IMR-90 (cell line): ENCODE data around the gene ACSF2. TPM values are rescaled to one million over a fixed set of nuclear protein-coding genes. Genes with fewer than 3 reads are reported as not detected.

ENCODE experiments used
- ATAC-seq: fragments of 200-7000 bp; cut with Tn5 transposase; 2 replicates; pipeline ENCODE4 v1.9.1; 2020; ENCODE audit warnings: low read depth, mild to moderate bottlenecking, moderate library complexity
- BruUV-seq: library from RNA; stranded (reverse); fragments of 400-500 nt; replicated peaks from 2 replicates; lab custom pipeline; 2021; lab: Mats Ljungman, UMichigan
- CTCF ChIA-PET: fragments of 300-600 bp; formaldehyde crosslinking; extraction: SDS; loops from one replicate; lab custom pipeline; 2021; ENCODE audit warnings: antibody characterized with exemption; lab: Yijun Ruan, JAX
- POLR2A ChIA-PET: fragments of 300-600 bp; sonication (Branson Sonifier 250); formaldehyde crosslinking; loops from one replicate; lab custom pipeline; 2022; ENCODE audit warnings: antibody characterized with exemption; ENCODE audit not compliant: unreplicated experiment; lab: Charles Lee
- DNase-seq: peaks from one replicate; pipeline ENCODE4 v3.0.0; 2013
- H2AFZ ChIP-seq: replicated peaks from 2 replicates; pipeline ENCODE3; 2013; ENCODE audit warnings: low read length, mild to moderate bottlenecking; ENCODE audit not compliant: poor library complexity
- H2AK5ac ChIP-seq: 2 replicates; pipeline ENCODE4 v1.6.1; 2013; ENCODE audit warnings: low read depth, low read length, inconsistent platforms
- H2AK9ac ChIP-seq: replicated peaks from 2 replicates; pipeline ENCODE3; 2013; ENCODE audit warnings: mild to moderate bottlenecking, low read depth, low read length, moderate library complexity; ENCODE audit not compliant: poor library complexity
- H2BK120ac ChIP-seq: 2 replicates; pipeline ENCODE4 v1.6.1; 2013; ENCODE audit warnings: low read depth, low read length, inconsistent platforms
- H2BK15ac ChIP-seq: 3 replicates; pipeline ENCODE4 v1.6.1; 2013; ENCODE audit warnings: low read depth, low read length, inconsistent platforms
- H2BK20ac ChIP-seq: 2 replicates; pipeline ENCODE4 v1.6.1; 2013; ENCODE audit warnings: low read depth, mild to moderate bottlenecking, inconsistent platforms, low read length, moderate library complexity
- H2BK5ac ChIP-seq: 2 replicates; pipeline ENCODE4 v1.6.1; 2013; ENCODE audit warnings: mild to moderate bottlenecking, low read depth, low read length, inconsistent platforms; ENCODE audit not compliant: poor library complexity, severe bottlenecking
- H3K14ac ChIP-seq: replicated peaks from 2 replicates; pipeline ENCODE4 v1.6.1; 2013; ENCODE audit warnings: low read depth, low read length, inconsistent platforms
- H3K18ac ChIP-seq: 2 replicates; pipeline ENCODE4 v1.6.1; 2013; ENCODE audit warnings: low read depth, low read length, control low read depth
- H3K23ac ChIP-seq: 2 replicates; pipeline ENCODE4 v1.6.1; 2013; ENCODE audit warnings: low read depth, low read length, inconsistent platforms
- H3K27ac ChIP-seq: 2 replicates; pipeline ENCODE4 v1.5.1; 2013; ENCODE audit warnings: mild to moderate bottlenecking, control low read depth, low read length; ENCODE audit not compliant: insufficient read depth
- H3K27me3 ChIP-seq: 2 replicates; pipeline ENCODE4 v1.6.1; 2013; ENCODE audit warnings: low read length; ENCODE audit not compliant: control insufficient read depth, insufficient read depth
- H3K36me3 ChIP-seq: 2 replicates; pipeline ENCODE4 v1.6.1; 2013; ENCODE audit warnings: low read length, mixed read lengths; ENCODE audit not compliant: control insufficient read depth, insufficient read depth
- H3K4ac ChIP-seq: 2 replicates; pipeline ENCODE4 v1.6.1; 2013; ENCODE audit warnings: low read depth, low read length, inconsistent platforms
- H3K4me1 ChIP-seq: 2 replicates; pipeline ENCODE4 v1.6.1; 2013; ENCODE audit warnings: low read length, mixed read lengths; ENCODE audit not compliant: control insufficient read depth, insufficient read depth
- H3K4me2 ChIP-seq: 2 replicates; pipeline ENCODE4 v1.6.1; 2013; ENCODE audit warnings: low read depth, mild to moderate bottlenecking, control low read depth, low read length, moderate library complexity
- H3K4me3 ChIP-seq: 2 replicates; pipeline ENCODE4 v1.5.1; 2013; ENCODE audit warnings: low read depth, mild to moderate bottlenecking, control low read depth, low read length, moderate library complexity; ENCODE audit not compliant: insufficient read depth
- H3K56ac ChIP-seq: 2 replicates; pipeline ENCODE4 v1.6.1; 2013; ENCODE audit warnings: low read length, inconsistent platforms; ENCODE audit not compliant: insufficient read depth; ENCODE audit errors: extremely low read depth
- H3K79me1 ChIP-seq, 2 experiments: 2 replicates each; pipeline ENCODE4 v1.6.1; 2013; ENCODE audit warnings: low read length in 2 of 2, inconsistent platforms in 1 of 2, low read depth in 1 of 2
- H3K9ac ChIP-seq: 2 replicates; pipeline ENCODE4 v1.6.1; 2013; ENCODE audit warnings: low read depth, low read length, control low read depth
- H3K9me1 ChIP-seq: 2 replicates; pipeline ENCODE4 v1.6.1; 2013; ENCODE audit warnings: low read length, inconsistent platforms; ENCODE audit not compliant: insufficient read depth
- H3K9me3 ChIP-seq: 2 replicates; pipeline ENCODE4 v1.6.1; 2013; ENCODE audit warnings: low read length; ENCODE audit not compliant: control insufficient read depth, insufficient read depth
- H4K20me1 ChIP-seq: 2 replicates; pipeline ENCODE4 v1.6.1; 2013; ENCODE audit warnings: low read length, inconsistent platforms; ENCODE audit not compliant: insufficient read depth
- H4K5ac ChIP-seq: 2 replicates; pipeline ENCODE4 v1.6.1; 2013; ENCODE audit warnings: mild to moderate bottlenecking, low read depth, low read length, control low read depth
- H4K8ac ChIP-seq, 2 experiments: 2 replicates each; pipeline ENCODE4 v1.6.1; 2013; ENCODE audit warnings: low read depth in 2 of 2, low read length in 2 of 2, control low read depth in 1 of 2, inconsistent platforms in 1 of 2
- H4K91ac ChIP-seq: 2 replicates; pipeline ENCODE4 v1.6.1; 2013; ENCODE audit warnings: low read depth, low read length, inconsistent platforms; ENCODE audit not compliant: insufficient read depth
- BHLHE40 ChIP-seq: fragments of 150-350 bp; IDR thresholded peaks from 2 replicates; pipeline ENCODE4 v1.6.1; 2016; ENCODE audit warnings: mild to moderate bottlenecking, low read depth, low read length
- CEBPB ChIP-seq: IDR thresholded peaks from 2 replicates; pipeline ENCODE4 v1.6.1; 2012; ENCODE audit warnings: low read depth, low read length, improper control_type of control experiment
- CHD1 ChIP-seq: IDR thresholded peaks from 2 replicates; pipeline ENCODE4 v1.6.1; 2012; ENCODE audit warnings: low read depth, low read length, improper control_type of control experiment
- ELK1 ChIP-seq: fragments of 150-350 bp; IDR thresholded peaks from 2 replicates; pipeline ENCODE4 v1.6.1; 2016; ENCODE audit warnings: low read depth, mild to moderate bottlenecking, low read length, moderate library complexity, borderline replicate concordance
- FOS ChIP-seq: fragments of 150-350 bp; IDR thresholded peaks from 2 replicates; pipeline ENCODE4 v1.6.1; 2016; ENCODE audit warnings: low read depth, low read length
- MAFK ChIP-seq: IDR thresholded peaks from 2 replicates; pipeline ENCODE4 v1.6.1; 2012; ENCODE audit warnings: low read depth, low read length, improper control_type of control experiment
- MAZ ChIP-seq: IDR thresholded peaks from 2 replicates; pipeline ENCODE4 v1.6.1; 2012; ENCODE audit warnings: low read depth, mild to moderate bottlenecking, low read length, improper control_type of control experiment, moderate library complexity, borderline replicate concordance
- MXI1 ChIP-seq: IDR thresholded peaks from 2 replicates; pipeline ENCODE4 v1.6.1; 2012; ENCODE audit warnings: low read depth, mild to moderate bottlenecking, low read length, moderate library complexity, borderline replicate concordance
- NFE2L2 ChIP-seq: fragments of 150-350 bp; IDR thresholded peaks from 2 replicates; pipeline ENCODE4 v1.6.1; 2016; ENCODE audit warnings: low read depth, mild to moderate bottlenecking, low read length
- RAD21 ChIP-seq: IDR thresholded peaks from 2 replicates; pipeline ENCODE4 v1.6.1; 2012; ENCODE audit warnings: low read length, improper control_type of control experiment
- RCOR1 ChIP-seq: IDR thresholded peaks from 2 replicates; pipeline ENCODE4 v1.6.1; 2012; ENCODE audit warnings: mild to moderate bottlenecking, low read length, improper control_type of control experiment; ENCODE audit not compliant: insufficient replicate concordance
- RFX5 ChIP-seq: IDR thresholded peaks from 2 replicates; pipeline ENCODE4 v1.8.0; 2012; ENCODE audit warnings: low read depth, mild to moderate bottlenecking, low read length, moderate library complexity
- SMC3 ChIP-seq: fragments of 150-350 bp; IDR thresholded peaks from 2 replicates; pipeline ENCODE4 v1.6.1; 2016; ENCODE audit warnings: low read depth, mild to moderate bottlenecking, antibody characterized with exemption, low read length, moderate library complexity
- USF2 ChIP-seq: fragments of 150-350 bp; IDR thresholded peaks from 2 replicates; pipeline ENCODE4 v1.6.1; 2017; ENCODE audit warnings: mild to moderate bottlenecking, antibody characterized with exemption, low read length, low read depth
- WGBS, 2 experiments: methylation state at CpG; one replicate each; pipeline versions ENCODE4 v1.1.5 to v1.1.7; 2013; ENCODE audit warnings: missing lambda C conversion rate in 2 of 2; ENCODE audit not compliant: insufficient read length in 1 of 2; ENCODE audit errors: extremely low coverage in 2 of 2; 5-methylcytosine and 5-hydroxymethylcytosine counted together
- dilution Hi-C: fragments of 300-500 bp; cut with HindIII; formaldehyde crosslinking; loops from one replicate; pipeline ENCODE4 v1.14.3; 2018; ENCODE audit warnings: low sequenced_read_pairs; ENCODE audit not compliant: unreplicated experiment
- in situ Hi-C: fragments of 300-500 bp; cut with MboI; formaldehyde crosslinking; loops from 3 replicates; pipeline ENCODE4 v1.14.3; 2019; ENCODE audit warnings: low sequenced_read_pairs, inconsistent platforms, mixed read lengths
- intact Hi-C: fragments of 100-400 bp; cut with micrococcal nuclease; formaldehyde crosslinking; loops from 2 replicates; pipeline ENCODE4 v1.10.0; 2022
- polyA plus RNA-seq, 3 experiments: library from polyadenylated mRNA; depleted of rRNA; stranded (reverse); fragments of >200 nt; gene quantifications; 2 replicates each; pipeline ENCODE4 v1.2.3, GENCODE V29; 2012; ENCODE audit warnings: low replicate concordance in 1 of 3
- total RNA-seq: library from RNA; depleted of rRNA; stranded (reverse); fragments of >200 nt; gene quantifications from 2 replicates; pipeline ENCODE4 v1.2.3, GENCODE V29; 2012
- TF ChIP-seq, protein P1 (sequence below): conservative IDR thresholded peaks from 2 replicates; pipeline ENCODE4 v1.5.1; 2012; ENCODE audit warnings: mild to moderate bottlenecking, low read depth, low read length, improper control_type of control experiment

ACSF2 gene
- total and polyA plus RNA-seq, 2 of the 4 experiments (the other 2 are of a cell fraction) = 18.5 to 27.2 TPM

DNA sequence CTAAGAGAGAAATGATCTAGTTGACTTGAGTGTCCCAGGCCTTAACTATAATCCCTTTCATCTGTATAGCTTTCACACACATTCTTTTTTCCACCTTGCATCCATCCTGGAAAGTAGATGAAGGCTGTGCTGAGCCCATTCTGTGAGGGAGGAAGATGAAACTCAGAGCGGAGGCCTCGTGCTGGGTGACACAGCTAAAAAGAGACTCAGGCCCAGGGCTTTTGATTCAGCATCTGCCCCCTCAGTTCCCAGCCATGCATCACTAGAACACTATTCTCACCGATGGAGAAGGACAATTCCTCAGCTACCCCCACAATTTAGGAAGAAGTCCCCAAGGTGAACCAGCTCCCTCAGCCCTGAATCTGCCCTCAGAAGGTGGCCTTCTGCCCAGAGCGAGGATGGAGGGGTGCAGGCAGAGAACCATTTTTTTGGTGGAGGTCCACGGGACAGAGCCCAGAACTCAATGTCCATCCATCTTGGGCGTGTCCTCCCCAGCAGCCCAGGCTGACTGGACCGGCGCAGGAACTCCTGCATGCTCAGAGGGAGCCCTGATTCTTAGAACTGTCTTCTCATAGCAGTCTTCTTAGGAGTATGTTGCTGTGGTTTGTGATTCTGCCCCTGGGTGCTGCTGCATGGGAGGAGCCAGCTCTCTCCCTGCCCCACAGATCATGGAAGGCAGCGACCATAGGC, 76.4 kb downstream of the ACSF2 start:
- Histone ChIP-seq H4K8ac (no peak overlapping the region), H3K4me3 (no peak overlapping the region), H2AK9ac (no peak overlapping the region), H3K36me3 (no peaks in the 10 kb centered on the region), H3K9me1 (peaks cover 5% of the 10 kb centered on the region; the same call in 1 of the 2 replicates), H2BK20ac (no peak overlapping the region), H3K27ac (no peak overlapping the region), H4K5ac (no peak overlapping the region), H3K56ac (no peak overlapping the region), H2BK5ac (no peak overlapping the region), H3K79me1 (no peaks in the 10 kb centered on the region), H3K9me3 (no peaks in the 10 kb centered on the region), H3K14ac (no peak overlapping the region), H4K91ac (no peak overlapping the region), H3K27me3 (no peaks in the 10 kb centered on the region; the same call in 1 of the 2 replicates), H3K4me1 (peaks cover 4% of the 10 kb centered on the region), H2AK5ac (no peak overlapping the region), H2AFZ (no peak overlapping the region), H3K23ac (no peak overlapping the region), H2BK15ac (no peak overlapping the region), H4K20me1 (no peaks in the 10 kb centered on the region), H3K4me2 (no peak overlapping the region), H2BK120ac (no peak overlapping the region), H3K18ac (no peak overlapping the region), H3K9ac (no peak overlapping the region), H3K4ac (no peak overlapping the region)
- ATAC-seq (no peak), DNase-seq (no peak)
- intact Hi-C loops (no loop called here), dilution Hi-C loops (no loop called here), in situ Hi-C loops (no loop called here)
- CTCF ChIA-PET = interaction anchor here (1.7 kb wide), 1 partner anchor 23 kb away, joined by 5 read pairs; no protein-coding TSS in a partner anchor
- POLR2A ChIA-PET = interaction anchor here (0.6 kb wide), 1 partner anchor 13 kb away, joined by 4 read pairs; no protein-coding TSS in a partner anchor
- 60% methylated on average over 1 of the region's 9 CpGs; no CpG with 5 or more reads in 1 of the 2 experiments for WGBS, 2 experiments
- BruUV-seq = no TSS peak
- TF ChIP-seq MAFK (no peak), CEBPB (no peak), MAZ (no peak), CHD1 (no peak), NFE2L2 (no peak), RAD21 (no peak), MXI1 (no peak), RFX5 (no peak), BHLHE40 (no peak), FOS (no peak), RCOR1 (no peak), SMC3 (no peak), USF2 (no peak), ELK1 (no peak)
- TF ChIP-seq, protein P1, sequence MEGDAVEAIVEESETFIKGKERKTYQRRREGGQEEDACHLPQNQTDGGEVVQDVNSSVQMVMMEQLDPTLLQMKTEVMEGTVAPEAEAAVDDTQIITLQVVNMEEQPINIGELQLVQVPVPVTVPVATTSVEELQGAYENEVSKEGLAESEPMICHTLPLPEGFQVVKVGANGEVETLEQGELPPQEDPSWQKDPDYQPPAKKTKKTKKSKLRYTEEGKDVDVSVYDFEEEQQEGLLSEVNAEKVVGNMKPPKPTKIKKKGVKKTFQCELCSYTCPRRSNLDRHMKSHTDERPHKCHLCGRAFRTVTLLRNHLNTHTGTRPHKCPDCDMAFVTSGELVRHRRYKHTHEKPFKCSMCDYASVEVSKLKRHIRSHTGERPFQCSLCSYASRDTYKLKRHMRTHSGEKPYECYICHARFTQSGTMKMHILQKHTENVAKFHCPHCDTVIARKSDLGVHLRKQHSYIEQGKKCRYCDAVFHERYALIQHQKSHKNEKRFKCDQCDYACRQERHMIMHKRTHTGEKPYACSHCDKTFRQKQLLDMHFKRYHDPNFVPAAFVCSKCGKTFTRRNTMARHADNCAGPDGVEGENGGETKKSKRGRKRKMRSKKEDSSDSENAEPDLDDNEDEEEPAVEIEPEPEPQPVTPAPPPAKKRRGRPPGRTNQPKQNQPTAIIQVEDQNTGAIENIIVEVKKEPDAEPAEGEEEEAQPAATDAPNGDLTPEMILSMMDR = no peak
